A549 (cell line): ENCODE data around the gene LOXL4. TPM values are rescaled to one million over a fixed set of nuclear protein-coding genes. Genes with fewer than 3 reads are reported as not detected.

Source experiments
- ATAC-seq, 2 experiments: fragments of 200-7000 bp in 1 of 2; fragments of >200 bp in 1 of 2; cut with Nextera tagmentation in 1 of 2; cut with Tn5 transposase in 1 of 2; 3 replicates each; pipeline versions ENCODE4 v1.8.0 to v1.9.1; 2018 to 2020; ENCODE audit warnings: mild to moderate bottlenecking in 1 of 2, moderate library complexity in 1 of 2
- CTCF ChIA-PET: fragments of 300-600 bp; sonication (Branson Sonifier 250); formaldehyde crosslinking; extraction: SDS; loops from one replicate; lab custom pipeline; 2021; ENCODE audit warnings: antibody characterized with exemption, inconsistent platforms; lab: Yijun Ruan, JAX
- POLR2A ChIA-PET: fragments of 350-600 bp; formaldehyde crosslinking; extraction: SDS; loops from one replicate; lab custom pipeline; 2021; ENCODE audit warnings: antibody characterized with exemption, inconsistent platforms; lab: Yijun Ruan, JAX
- DNase-seq, 2 experiments: peaks; one replicate each; pipeline versions ENCODE4 v3.0.0 to v3.0.0-alpha.2; 2011 to 2016; ENCODE audit warnings: low read depth in 1 of 2, low spot score in 1 of 2
- FAIRE-seq: peaks from 2 replicates; lab custom pipeline; 2011; peaks lifted over from hg19 to GRCh38; lab: Jason Lieb, UNC
- H3K27ac ChIP-seq, 2 experiments: fragments of >200 bp; sonication (Bioruptor Twin); formaldehyde crosslinking; 3 replicates each; pipeline ENCODE4 v1.5.1; 2016 to 2017
- H3K4me1 ChIP-seq: fragments of >200 bp; sonication (Bioruptor Twin); formaldehyde crosslinking; 3 replicates; pipeline ENCODE4 v1.6.1; 2016
- H3K4me2 ChIP-seq: fragments of >200 bp; sonication (Bioruptor Twin); formaldehyde crosslinking; 3 replicates; pipeline ENCODE4 v1.6.1; 2016
- H3K4me3 ChIP-seq: fragments of >200 bp; sonication (Bioruptor Twin); formaldehyde crosslinking; 3 replicates; pipeline ENCODE4 v1.5.1; 2016
- H3K9me3 ChIP-seq: fragments of >200 bp; sonication (Bioruptor Twin); formaldehyde crosslinking; 3 replicates; pipeline ENCODE4 v1.6.1; 2016
- HOXA7 ChIP-seq: fragments of 250-450 bp; sonication (Bioruptor Pico); IDR thresholded peaks from 2 replicates; pipeline ENCODE4 v1.5.0; 2020; ENCODE audit warnings: mild to moderate bottlenecking, moderate library complexity
- HOXB5 ChIP-seq: fragments of 250-450 bp; sonication (Bioruptor Pico); IDR thresholded peaks from 2 replicates; pipeline ENCODE4 v1.5.0; 2020; ENCODE audit warnings: mild to moderate bottlenecking, moderate library complexity
- JUNB ChIP-seq: fragments of >200 bp; sonication (Bioruptor Twin); formaldehyde crosslinking; IDR thresholded peaks from 2 replicates; pipeline ENCODE4 v1.6.1; 2016
- TFCP2L1 ChIP-seq: fragments of 250-450 bp; sonication (Bioruptor Pico); IDR thresholded peaks from 2 replicates; pipeline ENCODE4 v1.5.0; 2021; ENCODE audit warnings: mild to moderate bottlenecking
- WGBS: methylation state at CpG from one replicate; pipeline ENCODE4 v1.1.6; 2017; ENCODE audit errors: missing lambda C conversion rate; 5-methylcytosine and 5-hydroxymethylcytosine counted together
- polyA plus RNA-seq, 4 experiments: library from polyadenylated mRNA; depleted of rRNA in 3 of 4; stranded (reverse); fragments of >200 nt; fragmentation: RNase III in 1 of 4; extraction: RNeasy Plus Mini Kit Qiagen cat#74134 plus additional on column Dnase treatment in 1 of 4; gene quantifications; 2 replicates in 3 of 4; 3 replicates in 1 of 4; pipeline ENCODE4 v1.2.3, GENCODE V29; 2011 to 2017
- TF ChIP-seq, protein P1 (sequence below): fragments of 200-600 bp; sonication (generic); IDR thresholded peaks from 2 replicates; pipeline ENCODE4 v1.6.1; 2016; ENCODE audit warnings: antibody characterized with exemption, mild to moderate bottlenecking, moderate library complexity
- TF ChIP-seq, protein P2 (sequence below): IDR thresholded peaks from 2 replicates; pipeline ENCODE4 v1.6.1; 2012
- TF ChIP-seq, protein P3 (sequence below): fragments of >200 bp; sonication (Bioruptor Twin); formaldehyde crosslinking; IDR thresholded peaks from 2 replicates; pipeline ENCODE4 v1.6.1; 2016
- TF ChIP-seq, protein P4 (sequence below): fragments of 150-350 bp; IDR thresholded peaks from 2 replicates; pipeline ENCODE4 v1.6.1; 2014; ENCODE audit warnings: low read depth, mild to moderate bottlenecking, low read length

LOXL4 gene
- polyA plus RNA-seq, 2 of the 4 experiments (the other 2 are of a cell fraction) = 1.6 to 2.1 TPM

GRCh38 chr10:98301664-98302319 lies 33.8 kb upstream of the LOXL4 start (continued):
- TF ChIP-seq, protein P1, sequence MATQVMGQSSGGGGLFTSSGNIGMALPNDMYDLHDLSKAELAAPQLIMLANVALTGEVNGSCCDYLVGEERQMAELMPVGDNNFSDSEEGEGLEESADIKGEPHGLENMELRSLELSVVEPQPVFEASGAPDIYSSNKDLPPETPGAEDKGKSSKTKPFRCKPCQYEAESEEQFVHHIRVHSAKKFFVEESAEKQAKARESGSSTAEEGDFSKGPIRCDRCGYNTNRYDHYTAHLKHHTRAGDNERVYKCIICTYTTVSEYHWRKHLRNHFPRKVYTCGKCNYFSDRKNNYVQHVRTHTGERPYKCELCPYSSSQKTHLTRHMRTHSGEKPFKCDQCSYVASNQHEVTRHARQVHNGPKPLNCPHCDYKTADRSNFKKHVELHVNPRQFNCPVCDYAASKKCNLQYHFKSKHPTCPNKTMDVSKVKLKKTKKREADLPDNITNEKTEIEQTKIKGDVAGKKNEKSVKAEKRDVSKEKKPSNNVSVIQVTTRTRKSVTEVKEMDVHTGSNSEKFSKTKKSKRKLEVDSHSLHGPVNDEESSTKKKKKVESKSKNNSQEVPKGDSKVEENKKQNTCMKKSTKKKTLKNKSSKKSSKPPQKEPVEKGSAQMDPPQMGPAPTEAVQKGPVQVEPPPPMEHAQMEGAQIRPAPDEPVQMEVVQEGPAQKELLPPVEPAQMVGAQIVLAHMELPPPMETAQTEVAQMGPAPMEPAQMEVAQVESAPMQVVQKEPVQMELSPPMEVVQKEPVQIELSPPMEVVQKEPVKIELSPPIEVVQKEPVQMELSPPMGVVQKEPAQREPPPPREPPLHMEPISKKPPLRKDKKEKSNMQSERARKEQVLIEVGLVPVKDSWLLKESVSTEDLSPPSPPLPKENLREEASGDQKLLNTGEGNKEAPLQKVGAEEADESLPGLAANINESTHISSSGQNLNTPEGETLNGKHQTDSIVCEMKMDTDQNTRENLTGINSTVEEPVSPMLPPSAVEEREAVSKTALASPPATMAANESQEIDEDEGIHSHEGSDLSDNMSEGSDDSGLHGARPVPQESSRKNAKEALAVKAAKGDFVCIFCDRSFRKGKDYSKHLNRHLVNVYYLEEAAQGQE = no peak
- no peak for TF ChIP-seq TFCP2L1 (CRISPR knock-in tag)
- no peak for TF ChIP-seq JUNB
- TF ChIP-seq HOXB5 (CRISPR knock-in tag) = no peak
- TF ChIP-seq, protein P2, sequence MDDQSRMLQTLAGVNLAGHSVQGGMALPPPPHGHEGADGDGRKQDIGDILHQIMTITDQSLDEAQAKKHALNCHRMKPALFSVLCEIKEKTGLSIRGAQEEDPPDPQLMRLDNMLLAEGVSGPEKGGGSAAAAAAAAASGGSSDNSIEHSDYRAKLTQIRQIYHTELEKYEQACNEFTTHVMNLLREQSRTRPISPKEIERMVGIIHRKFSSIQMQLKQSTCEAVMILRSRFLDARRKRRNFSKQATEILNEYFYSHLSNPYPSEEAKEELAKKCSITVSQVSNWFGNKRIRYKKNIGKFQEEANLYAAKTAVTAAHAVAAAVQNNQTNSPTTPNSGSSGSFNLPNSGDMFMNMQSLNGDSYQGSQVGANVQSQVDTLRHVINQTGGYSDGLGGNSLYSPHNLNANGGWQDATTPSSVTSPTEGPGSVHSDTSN = no peak
- TF ChIP-seq, all 56 proteins: peak for 0

DNA sequence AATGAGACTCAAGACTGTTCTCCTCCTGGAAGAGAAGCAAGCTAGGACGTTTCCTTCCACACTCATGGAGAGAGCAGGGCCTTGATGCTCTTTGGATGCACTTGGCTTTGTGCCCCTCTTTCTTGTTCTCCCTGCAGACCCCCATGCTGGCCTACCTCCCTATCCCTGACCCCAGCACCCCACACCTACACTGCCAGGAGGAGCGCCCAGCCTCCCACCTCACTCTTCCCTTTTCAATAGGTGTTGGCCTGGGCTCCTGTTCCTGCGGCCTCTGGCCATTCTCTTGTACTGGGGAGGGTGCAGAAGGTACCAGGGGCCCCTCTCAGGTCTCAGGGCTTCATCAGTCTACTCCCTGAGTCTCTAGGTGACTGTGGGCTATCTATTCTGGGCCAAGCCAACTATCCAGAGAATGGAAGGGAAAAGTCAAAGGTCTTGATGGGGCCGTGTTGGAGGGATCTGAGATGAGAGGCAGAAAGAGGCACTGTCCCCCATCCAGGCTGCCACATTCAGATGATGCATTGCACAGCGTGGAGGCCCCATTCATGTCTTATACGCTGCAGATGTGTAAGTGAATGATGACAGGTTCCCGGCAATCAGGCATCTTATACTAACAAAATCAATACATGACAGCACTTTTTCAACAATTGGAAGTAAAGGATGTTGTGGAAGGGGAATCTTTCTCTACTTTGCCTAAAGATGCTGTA lies 32.7 kb upstream of the LOXL4 start:
- no peaks in the 10 kb centered on the region for H3K9me3 ChIP-seq
- no peak for TF ChIP-seq HOXA7 (CRISPR knock-in tag)
- no peak for TF ChIP-seq HOXB5 (CRISPR knock-in tag)
- TF ChIP-seq, protein P3, sequence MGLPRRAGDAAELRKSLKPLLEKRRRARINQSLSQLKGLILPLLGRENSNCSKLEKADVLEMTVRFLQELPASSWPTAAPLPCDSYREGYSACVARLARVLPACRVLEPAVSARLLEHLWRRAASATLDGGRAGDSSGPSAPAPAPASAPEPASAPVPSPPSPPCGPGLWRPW = no peak
- TF ChIP-seq, all 56 proteins: peak for 0
- POLR2A ChIA-PET = no interaction called here
- H3K4me2 ChIP-seq = no peak overlapping the region
- no peak for DNase-seq
- H3K4me1 ChIP-seq = no peaks in the 10 kb centered on the region
- ATAC-seq = no peak
- FAIRE-seq = no peak
- H3K4me3 ChIP-seq = no peak overlapping the region
- no peak overlapping the region for H3K27ac ChIP-seq
- WGBS = 28% methylated on average over 7 of the region's 7 CpGs
- CTCF ChIA-PET = interaction anchor here (1.1 to 4.3 kb wide), 4 partner anchors 9 to 386 kb away, joined by 3 to 21 read pairs (median 8); no protein-coding TSS in a partner anchor

- Histone ChIP-seq H3K4me2 (no peak overlapping the region), H3K4me1 (no peaks in the 10 kb centered on the region), H3K27ac (no peak overlapping the region), H3K9me3 (no peaks in the 10 kb centered on the region), H3K4me3 (no peak overlapping the region)
- 0 out of 6 replicates have a peak, but pooled peaks of 1 of the 2 experiments have one; percentile 30 for ATAC-seq
- POLR2A ChIA-PET = no interaction called here
- CTCF ChIA-PET = interaction anchor here (1.1 to 4.3 kb wide), 4 partner anchors 10 to 384 kb away, joined by 3 to 21 read pairs (median 6); no protein-coding TSS in a partner anchor
- no peak for DNase-seq
- 59% methylated on average over 9 of the region's 9 CpGs for WGBS
- TF ChIP-seq, protein P1 = peak; percentile 76
- TF ChIP-seq, protein P4, sequence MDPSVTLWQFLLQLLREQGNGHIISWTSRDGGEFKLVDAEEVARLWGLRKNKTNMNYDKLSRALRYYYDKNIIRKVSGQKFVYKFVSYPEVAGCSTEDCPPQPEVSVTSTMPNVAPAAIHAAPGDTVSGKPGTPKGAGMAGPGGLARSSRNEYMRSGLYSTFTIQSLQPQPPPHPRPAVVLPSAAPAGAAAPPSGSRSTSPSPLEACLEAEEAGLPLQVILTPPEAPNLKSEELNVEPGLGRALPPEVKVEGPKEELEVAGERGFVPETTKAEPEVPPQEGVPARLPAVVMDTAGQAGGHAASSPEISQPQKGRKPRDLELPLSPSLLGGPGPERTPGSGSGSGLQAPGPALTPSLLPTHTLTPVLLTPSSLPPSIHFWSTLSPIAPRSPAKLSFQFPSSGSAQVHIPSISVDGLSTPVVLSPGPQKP = no peak
- FAIRE-seq = no peak
These were observed 31.3 kb upstream of the LOXL4 start for GRCh38 chr10:98299341-98299740.
